ENCODE results near the gene SIM2.

- TF ChIP-seq EZH2phosphoT487 (IDR thresholded peaks at IDR 0.05; ENCODE audit: insufficient read depth, low read depth) = no peak
- no peak for TF ChIP-seq EZH2 (IDR thresholded peaks at IDR 0.05; ENCODE audit: insufficient read depth, poor library complexity, severe bottlenecking)
Observed at GRCh38 chr21:36728371-36729111, 29.6 kb downstream of the SIM2 start.

Data from GM23248 (cell line).